Subcutaneous abdominal adipose tissue (tissue), 5 donors: ENCODE data around the gene SIK3.

Experiments
- H3K27ac ChIP-seq: one replicate; pipeline ENCODE4 v1.7.0; 2013; ENCODE audit warnings: low read depth, mild to moderate bottlenecking, inconsistent platforms, low read length, moderate library complexity
- H3K27me3 ChIP-seq, 5 donors: one replicate each; pipeline ENCODE4 v1.7.0; 2013; ENCODE audit warnings: low read length in 5 of 5, inconsistent platforms in 1 of 5; ENCODE audit not compliant: control insufficient read depth in 5 of 5, insufficient read depth in 4 of 5
- H3K36me3 ChIP-seq, 5 donors: one replicate each; pipeline ENCODE4 v1.7.0; 2013; ENCODE audit warnings: low read length in 5 of 5; ENCODE audit not compliant: control insufficient read depth in 5 of 5, insufficient read depth in 5 of 5
- H3K4me1 ChIP-seq, 5 donors: one replicate each; pipeline ENCODE4 v1.7.0; 2013; ENCODE audit warnings: low read length in 5 of 5, mild to moderate bottlenecking in 3 of 5, moderate library complexity in 1 of 5; ENCODE audit not compliant: control insufficient read depth in 5 of 5, insufficient read depth in 5 of 5
- H3K4me3 ChIP-seq, 5 donors: one replicate each; pipeline ENCODE4 v1.7.0; 2013; ENCODE audit warnings: low read length in 5 of 5, low read depth in 1 of 5
- H3K9ac ChIP-seq, 5 donors: one replicate each; pipeline ENCODE4 v1.7.0; 2013; ENCODE audit warnings: low read length in 5 of 5, mild to moderate bottlenecking in 4 of 5, moderate library complexity in 3 of 5
- H3K9me3 ChIP-seq, 5 donors: one replicate each; pipeline ENCODE4 v1.7.0; 2013; ENCODE audit warnings: low read length in 5 of 5; ENCODE audit not compliant: control insufficient read depth in 5 of 5
- donor health status: healthy.
- donor health status: healthy.
- donor health status: healthy.
- donor health status: healthy.
- donor health status: healthy.

SIK3 gene

DNA sequence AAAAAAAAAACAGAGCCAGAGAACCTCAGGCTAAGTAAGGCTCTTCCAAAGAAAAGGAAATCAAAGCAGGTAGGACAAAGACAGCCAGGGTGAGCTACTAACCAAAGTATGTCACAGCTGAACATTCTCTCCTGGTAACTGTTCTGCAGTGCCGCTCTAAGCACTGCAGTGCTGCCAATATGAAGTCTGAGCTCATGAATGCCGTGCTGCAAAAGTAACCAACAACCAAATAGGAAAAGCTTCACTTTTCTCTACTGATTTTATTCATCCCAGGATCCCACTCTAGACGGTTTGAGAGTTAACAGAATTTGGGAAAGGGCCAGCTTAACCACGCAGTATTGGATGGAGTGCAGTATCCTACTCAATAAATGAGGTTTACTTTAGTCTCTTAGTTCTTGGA lies 3.5 kb downstream of the SIK3 start:
- no peaks in the 10 kb centered on the region for H3K27me3 ChIP-seq
- H3K9ac ChIP-seq: no peak overlapping the region
- no peaks in the 10 kb centered on the region for H3K9me3 ChIP-seq
- no peak overlapping the region for H3K27ac ChIP-seq
- no peaks in the 10 kb centered on the region for H3K36me3 ChIP-seq
- H3K4me3 ChIP-seq: no peak overlapping the region
- peaks cover 7 to 59% (median 43%) of the 10 kb centered on the region in 5 donors for H3K4me1 ChIP-seq

DNA sequence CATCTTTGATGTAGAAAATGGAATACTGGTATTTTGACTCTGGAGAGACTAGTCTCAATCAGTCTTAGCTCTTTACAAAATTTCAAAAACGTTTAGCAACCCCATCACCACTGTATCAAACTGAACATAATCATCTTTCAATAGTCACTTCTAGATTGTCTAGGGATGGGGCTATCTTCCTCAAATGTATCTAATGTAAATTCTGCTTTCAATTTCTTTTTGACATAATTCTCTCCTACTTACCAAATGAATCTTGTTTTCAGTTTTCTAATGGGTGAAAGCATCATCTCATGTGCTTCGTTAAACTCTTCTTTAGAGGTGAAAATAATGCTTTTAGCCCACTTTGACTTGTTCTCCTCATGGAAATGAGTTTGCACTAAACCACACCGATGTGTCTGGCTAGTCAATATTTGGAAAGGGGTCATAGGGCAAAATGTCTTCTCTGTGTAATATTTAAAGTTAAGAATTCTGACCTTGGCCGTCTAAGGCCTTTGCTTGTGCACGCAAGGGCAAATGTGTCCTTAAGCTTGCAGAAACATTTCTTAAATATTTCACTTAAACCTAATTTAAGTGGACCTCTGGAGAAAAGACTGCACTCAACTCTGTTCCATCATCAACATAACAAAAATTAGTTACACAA lies 5.2 kb downstream of the SIK3 start:
- no peaks in the 10 kb centered on the region for H3K9me3 ChIP-seq
- H3K27ac ChIP-seq: no peak overlapping the region
- no peaks in the 10 kb centered on the region for H3K36me3 ChIP-seq
- H3K27me3 ChIP-seq: no peaks in the 10 kb centered on the region
- H3K4me1 ChIP-seq: peaks cover 4 to 46% (median 37%) of the 10 kb centered on the region in 5 donors
- no peak overlapping the region for H3K4me3 ChIP-seq
- H3K9ac ChIP-seq: no peak overlapping the region

DNA sequence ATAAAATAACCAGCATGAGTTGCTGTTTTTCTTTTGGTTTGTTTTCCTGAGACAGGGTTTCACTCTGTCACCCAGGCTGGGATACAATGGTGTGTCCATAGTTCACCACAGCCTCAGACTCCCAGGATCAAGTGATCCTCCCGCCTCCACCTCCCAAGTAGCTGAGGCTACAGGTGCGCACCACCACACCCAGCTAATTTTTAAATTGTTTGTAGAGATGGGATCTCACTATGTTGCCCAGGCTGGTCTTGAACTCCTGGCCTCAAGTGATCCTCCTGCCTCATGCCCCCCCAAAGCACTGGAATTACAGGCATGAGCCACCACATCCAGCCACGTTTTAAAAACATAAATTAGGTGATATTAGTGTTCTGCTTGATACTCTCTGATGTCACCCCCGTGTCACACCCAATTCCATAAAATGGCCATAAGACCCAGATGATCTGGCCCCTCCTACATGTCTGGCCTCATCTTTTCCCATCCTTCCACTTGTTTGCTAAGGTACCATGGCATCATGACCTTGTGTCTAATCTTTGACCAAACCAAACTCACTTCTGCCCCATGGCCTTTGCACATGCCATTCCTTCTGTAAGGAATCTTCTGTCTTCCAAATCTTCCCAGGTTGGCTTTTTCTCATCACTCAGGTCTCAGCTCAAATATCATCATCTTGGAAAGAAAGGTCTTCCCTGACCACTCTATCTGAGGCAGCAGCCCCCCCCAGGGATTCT lies 6.3 kb downstream of the SIK3 start:
- Histone ChIP-seq H3K27ac (no peak overlapping the region), H3K4me3 (no peak overlapping the region), H3K36me3 (no peaks in the 10 kb centered on the region), H3K9me3 (no peaks in the 10 kb centered on the region), H3K27me3 (no peaks in the 10 kb centered on the region), H3K9ac (no peak overlapping the region), H3K4me1 (peaks cover 4 to 38% (median 34%) of the 10 kb centered on the region in 5 donors)

DNA sequence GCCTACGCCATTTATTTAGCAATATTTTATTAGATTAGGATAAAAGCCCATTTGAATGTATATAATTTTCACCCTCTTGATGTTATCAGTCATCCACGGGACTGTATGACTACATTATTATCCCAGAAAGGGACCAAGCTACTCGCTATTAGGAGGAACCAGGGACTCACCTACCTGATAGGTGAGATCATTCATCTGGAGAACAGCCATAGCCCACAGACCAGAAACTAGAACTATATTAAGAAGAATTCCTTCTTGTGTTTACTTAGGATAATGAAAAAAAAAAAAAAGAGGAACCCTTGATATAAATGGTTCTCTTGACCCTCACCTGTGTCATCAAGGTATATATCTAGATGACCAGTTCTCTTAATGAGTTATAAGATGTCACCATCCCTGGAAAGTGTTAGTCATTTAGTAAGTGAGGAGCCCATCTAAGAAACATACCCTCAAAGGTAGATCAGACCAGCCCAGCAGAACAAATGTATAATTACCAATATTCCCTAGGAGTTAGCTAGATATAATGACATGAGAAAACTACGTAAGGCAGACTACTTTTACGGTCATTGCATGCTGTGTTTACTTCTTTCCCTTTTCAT lies 8.0 kb downstream of the SIK3 start:
- H3K27ac ChIP-seq: no peak overlapping the region
- H3K4me3 ChIP-seq: no peak overlapping the region
- no peak overlapping the region for H3K9ac ChIP-seq
- H3K27me3 ChIP-seq: no peaks in the 10 kb centered on the region
- no peaks in the 10 kb centered on the region for H3K36me3 ChIP-seq
- H3K9me3 ChIP-seq: no peaks in the 10 kb centered on the region
- H3K4me1 ChIP-seq: peaks cover 0 to 21% (median 17%) of the 10 kb centered on the region in 5 donors

DNA sequence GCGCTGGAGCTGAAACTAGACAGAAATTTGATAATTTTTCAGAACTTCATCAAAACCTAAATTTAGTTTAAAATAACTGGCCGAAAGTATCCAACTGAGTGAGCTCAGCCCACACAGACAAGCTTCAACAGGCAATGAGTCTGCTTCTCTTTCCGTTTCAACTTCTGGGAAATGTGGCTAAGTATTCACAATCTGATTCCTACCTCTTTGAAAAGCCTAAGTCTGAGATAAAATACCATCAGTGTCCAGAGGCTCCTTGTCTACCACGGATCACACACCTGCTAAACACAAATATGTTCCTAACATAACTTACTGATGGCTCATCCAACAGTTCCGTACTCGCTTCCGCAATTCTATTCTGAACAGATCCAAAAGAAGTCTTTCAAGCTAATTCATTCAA lies 8.5 kb downstream of the SIK3 start:
- Histone ChIP-seq H3K27me3 (no peaks in the 10 kb centered on the region), H3K27ac (no peak overlapping the region), H3K9ac (no peak overlapping the region), H3K4me3 (no peak overlapping the region), H3K4me1 (peaks cover 0 to 17% (median 12%) of the 10 kb centered on the region in 5 donors), H3K9me3 (no peaks in the 10 kb centered on the region), H3K36me3 (no peaks in the 10 kb centered on the region)

DNA sequence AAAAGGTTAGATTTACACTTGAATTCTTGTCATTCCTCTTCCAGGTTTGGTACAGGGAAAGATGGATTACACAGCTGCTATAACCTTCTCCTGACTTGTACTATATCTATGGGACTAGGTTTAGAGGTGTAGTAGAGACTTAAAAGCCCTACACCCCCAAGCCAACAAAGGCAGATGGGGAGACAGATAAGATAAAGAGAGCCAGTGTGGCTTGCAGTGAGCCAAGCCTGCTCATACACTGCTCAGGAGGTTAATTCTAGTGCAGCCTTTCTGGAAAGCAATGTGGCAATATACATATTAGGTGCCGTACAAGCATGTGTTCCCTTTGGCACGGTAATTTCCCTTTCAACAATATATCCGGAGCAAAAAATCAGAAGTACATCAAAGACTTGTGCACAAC lies 10.8 kb downstream of the SIK3 start:
- Histone ChIP-seq H3K4me3 (no peak overlapping the region), H3K9ac (no peak overlapping the region), H3K27me3 (no peaks in the 10 kb centered on the region), H3K4me1 (peaks cover 0 to 15% (median 10%) of the 10 kb centered on the region in 5 donors), H3K27ac (no peak overlapping the region), H3K36me3 (no peaks in the 10 kb centered on the region), H3K9me3 (no peaks in the 10 kb centered on the region)

DNA sequence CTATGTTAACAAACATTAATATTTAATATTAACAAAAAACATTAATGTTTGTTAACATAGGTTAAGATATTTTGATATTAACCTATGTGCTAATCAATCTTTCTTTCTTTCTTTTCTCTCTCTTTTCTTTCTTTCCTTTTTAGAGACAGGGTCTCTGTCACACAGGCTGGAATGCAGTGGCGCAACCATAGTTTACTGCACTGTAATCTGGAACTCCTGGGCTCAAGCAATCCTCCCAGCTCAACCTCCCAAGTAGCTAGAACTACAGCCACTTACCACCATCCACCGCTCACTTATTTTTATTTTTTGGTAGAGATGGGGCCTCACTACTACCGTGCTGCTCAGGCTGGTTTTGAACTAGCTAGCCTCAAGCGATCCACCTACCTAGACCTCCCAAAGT lies 13.2 kb downstream of the SIK3 start:
- no peak overlapping the region for H3K9ac ChIP-seq
- H3K36me3 ChIP-seq: no peaks in the 10 kb centered on the region
- H3K27ac ChIP-seq: no peak overlapping the region
- H3K9me3 ChIP-seq: no peaks in the 10 kb centered on the region
- H3K27me3 ChIP-seq: no peaks in the 10 kb centered on the region
- H3K4me1 ChIP-seq: peaks cover 0 to 14% (median 12%) of the 10 kb centered on the region in 5 donors
- no peak overlapping the region for H3K4me3 ChIP-seq

DNA sequence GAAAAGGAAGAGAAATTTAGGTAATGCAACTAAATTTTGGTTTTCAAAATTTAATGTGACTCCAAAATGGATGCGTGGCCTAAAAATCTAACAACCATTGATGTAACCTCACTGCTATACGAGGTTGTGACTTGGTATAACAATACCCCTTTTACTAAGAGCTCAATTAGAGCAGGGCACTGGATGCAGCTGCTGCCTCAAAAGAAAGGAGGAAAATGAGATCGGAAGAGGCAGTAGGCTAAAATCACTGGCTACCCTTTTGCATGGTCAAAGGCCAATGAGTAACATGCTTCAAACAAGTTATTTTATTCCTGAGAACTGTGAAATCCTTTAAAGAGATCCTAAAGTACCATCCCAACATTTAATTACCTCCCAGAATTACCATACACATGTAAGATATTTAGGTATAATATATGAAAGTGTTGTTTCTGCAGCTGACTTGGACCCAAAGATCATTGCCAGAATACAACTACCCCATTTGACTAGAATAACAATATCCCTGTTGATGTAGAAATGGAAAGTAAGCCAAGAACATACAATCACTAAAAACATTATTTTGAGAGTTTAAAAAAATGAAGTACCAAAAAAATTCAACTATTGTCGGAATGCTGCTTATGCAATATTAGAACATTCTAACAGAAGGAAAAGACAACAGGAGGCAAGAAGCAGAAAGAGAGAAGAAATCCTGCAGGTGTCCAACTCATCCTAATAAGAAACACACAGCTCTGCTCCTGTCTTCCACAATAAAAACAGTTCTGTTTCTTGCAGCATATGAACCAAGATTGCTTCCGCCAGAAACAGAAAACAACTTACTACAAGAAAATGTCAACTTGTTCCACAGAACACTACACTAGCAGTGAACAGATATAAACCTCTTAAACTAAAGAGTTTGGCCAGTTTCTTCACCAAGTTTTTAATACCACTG lies 15.0 kb downstream of the SIK3 start:
- Histone ChIP-seq H3K27ac (no peak overlapping the region), H3K9me3 (no peaks in the 10 kb centered on the region), H3K4me3 (no peak overlapping the region), H3K36me3 (no peaks in the 10 kb centered on the region), H3K4me1 (peaks cover 0 to 15% (median 12%) of the 10 kb centered on the region in 5 donors), H3K27me3 (no peaks in the 10 kb centered on the region), H3K9ac (no peak overlapping the region)

DNA sequence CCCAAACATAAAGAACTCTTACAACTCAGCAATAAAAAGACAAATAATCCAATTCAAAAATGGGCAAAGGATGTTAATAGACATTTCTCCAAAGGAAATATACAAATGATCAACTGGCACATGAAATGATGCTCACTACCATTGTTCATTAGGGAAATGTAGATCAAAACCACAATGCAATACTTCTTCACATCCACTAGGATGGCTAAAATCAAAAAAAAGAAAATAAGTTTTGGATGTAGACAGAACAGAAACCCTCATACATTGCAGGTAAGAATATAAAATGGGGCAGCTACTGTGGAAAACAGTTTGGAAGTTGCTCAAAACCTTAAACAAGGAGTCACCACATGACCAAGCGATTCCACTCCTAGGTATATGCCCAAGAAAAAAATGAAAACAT lies 16.3 kb downstream of the SIK3 start:
- Histone ChIP-seq H3K9me3 (no peaks in the 10 kb centered on the region), H3K9ac (no peak overlapping the region), H3K27me3 (no peaks in the 10 kb centered on the region), H3K36me3 (no peaks in the 10 kb centered on the region), H3K4me3 (no peak overlapping the region), H3K4me1 (peaks cover 10 to 29% (median 22%) of the 10 kb centered on the region in 5 donors), H3K27ac (no peak overlapping the region)
